ENCODE results near the gene CSMD2. TPM values are rescaled to one million over a fixed set of nuclear protein-coding genes. Genes with fewer than 3 reads are reported as not detected.

CSMD2 gene
- polyA plus RNA-seq, 1 experiment = 1.8 TPM

DNA sequence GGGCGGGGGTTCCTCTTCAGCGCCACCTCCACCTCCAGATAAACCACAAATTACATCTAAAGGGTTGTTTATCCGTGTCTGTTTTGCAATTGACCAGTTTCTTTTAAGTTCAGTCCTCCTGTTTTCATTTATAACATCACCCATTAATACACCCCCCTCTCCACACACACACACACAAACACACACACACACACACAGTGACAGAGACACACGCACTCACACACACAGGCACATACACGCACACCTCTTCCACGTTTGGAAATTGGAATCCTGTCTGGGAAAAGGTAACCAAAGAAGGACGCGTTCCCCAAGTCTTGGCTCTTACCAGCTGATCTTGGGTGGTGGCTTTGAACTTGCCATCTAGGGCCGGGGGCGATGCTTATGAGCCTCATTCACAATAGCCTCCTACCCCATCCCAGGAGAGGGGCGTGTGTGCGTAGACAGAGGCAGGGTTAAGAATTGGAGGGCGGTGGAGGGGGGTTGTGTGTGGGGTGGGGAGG lies 442 bp upstream of the CSMD2 start:
- H3K27me3 ChIP-seq (ENCODE audit: control insufficient read depth, insufficient read depth, low read length) = peaks cover 12% of the 10 kb centered on the region
- peak overlapping the region; percentile 62 for H3K4me3 ChIP-seq (ENCODE audit: low read depth, low read length)
- DNase-seq (ENCODE audit: low read depth) = no peak
- ChIA-PET CTCF (interaction anchor here (0.8 to 1.0 kb wide), 3 partner anchors 12 to 533 kb away, joined by 3 to 5 read pairs (median 5); no protein-coding TSS in a partner anchor), POLR2A (interaction anchor here (0.6 kb wide), 1 partner anchor 200 kb away, joined by 4 read pairs; no protein-coding TSS in a partner anchor)
- H3K36me3 ChIP-seq (ENCODE audit: control insufficient read depth, insufficient read depth, low read length) = no peaks in the 10 kb centered on the region
- TF ChIP-seq, protein P1, sequence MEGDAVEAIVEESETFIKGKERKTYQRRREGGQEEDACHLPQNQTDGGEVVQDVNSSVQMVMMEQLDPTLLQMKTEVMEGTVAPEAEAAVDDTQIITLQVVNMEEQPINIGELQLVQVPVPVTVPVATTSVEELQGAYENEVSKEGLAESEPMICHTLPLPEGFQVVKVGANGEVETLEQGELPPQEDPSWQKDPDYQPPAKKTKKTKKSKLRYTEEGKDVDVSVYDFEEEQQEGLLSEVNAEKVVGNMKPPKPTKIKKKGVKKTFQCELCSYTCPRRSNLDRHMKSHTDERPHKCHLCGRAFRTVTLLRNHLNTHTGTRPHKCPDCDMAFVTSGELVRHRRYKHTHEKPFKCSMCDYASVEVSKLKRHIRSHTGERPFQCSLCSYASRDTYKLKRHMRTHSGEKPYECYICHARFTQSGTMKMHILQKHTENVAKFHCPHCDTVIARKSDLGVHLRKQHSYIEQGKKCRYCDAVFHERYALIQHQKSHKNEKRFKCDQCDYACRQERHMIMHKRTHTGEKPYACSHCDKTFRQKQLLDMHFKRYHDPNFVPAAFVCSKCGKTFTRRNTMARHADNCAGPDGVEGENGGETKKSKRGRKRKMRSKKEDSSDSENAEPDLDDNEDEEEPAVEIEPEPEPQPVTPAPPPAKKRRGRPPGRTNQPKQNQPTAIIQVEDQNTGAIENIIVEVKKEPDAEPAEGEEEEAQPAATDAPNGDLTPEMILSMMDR (IDR thresholded peaks at IDR 0.05; ENCODE audit: insufficient read depth, low read depth, low read length) = no peak

DNA sequence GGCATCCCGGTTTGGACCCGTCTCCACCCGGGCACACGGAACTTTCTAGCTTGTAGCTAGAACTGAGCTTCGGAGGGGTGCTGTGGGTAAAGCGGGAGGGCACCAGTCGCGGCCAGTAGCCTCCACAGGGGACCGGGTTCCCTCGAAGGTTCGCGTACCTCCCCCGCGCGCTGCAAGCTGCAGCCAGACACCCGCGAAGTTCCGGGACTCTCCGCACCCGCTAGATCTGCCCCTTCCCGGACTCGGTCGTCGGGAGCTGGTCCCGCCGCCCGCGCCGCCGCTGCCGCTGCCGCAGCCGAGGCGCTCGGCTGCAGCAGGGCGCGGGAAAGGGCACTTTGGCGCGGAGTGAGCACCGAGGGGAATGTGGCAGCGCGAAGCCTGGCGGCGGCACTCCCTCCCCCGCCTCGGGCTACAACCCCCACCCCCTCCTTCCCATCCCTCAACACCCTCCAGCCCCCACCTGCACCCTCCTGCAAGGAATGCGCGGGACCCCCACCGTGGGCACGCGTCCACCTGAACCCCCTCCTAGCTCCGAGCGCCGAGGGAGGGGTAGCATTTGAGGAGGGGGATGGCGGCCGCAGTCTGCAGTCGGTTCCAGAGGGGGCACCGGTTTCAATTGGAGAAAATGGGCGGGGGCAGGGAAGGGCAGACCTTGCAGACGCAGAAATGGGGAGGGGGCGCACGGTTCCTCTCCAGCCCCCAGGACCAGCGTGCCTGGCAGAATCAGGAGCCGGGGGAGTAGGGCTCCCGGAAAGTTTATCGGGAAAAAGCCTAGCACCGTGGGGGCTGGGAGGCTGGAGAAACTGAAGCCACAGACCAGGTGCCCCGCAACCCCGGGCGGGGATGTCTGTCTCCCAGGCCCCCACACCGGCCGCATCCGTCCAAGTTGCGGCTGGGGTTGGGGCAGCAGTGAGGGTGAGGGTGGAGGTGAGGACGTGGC lies 968 bp downstream of the CSMD2 start:
- no peaks in the 10 kb centered on the region for H3K36me3 ChIP-seq (ENCODE audit: control insufficient read depth, insufficient read depth, low read length)
- TF ChIP-seq, protein P1 (IDR thresholded peaks at IDR 0.05; ENCODE audit: insufficient read depth, low read depth, low read length) = no peak
- H3K27me3 ChIP-seq (ENCODE audit: control insufficient read depth, insufficient read depth, low read length) = peaks cover 11% of the 10 kb centered on the region
- POLR2A ChIA-PET = no interaction called here
- peak overlapping the region; percentile 62 for H3K4me3 ChIP-seq (ENCODE audit: low read depth, low read length)
- CTCF ChIA-PET = interaction anchor here (0.6 to 5.6 kb wide), 58 partner anchors 9 to 541 kb away, joined by 3 to 70 read pairs (median 4); partner anchors contain the start of gene C1orf94
- DNase-seq (ENCODE audit: low read depth) = no peak

DNA sequence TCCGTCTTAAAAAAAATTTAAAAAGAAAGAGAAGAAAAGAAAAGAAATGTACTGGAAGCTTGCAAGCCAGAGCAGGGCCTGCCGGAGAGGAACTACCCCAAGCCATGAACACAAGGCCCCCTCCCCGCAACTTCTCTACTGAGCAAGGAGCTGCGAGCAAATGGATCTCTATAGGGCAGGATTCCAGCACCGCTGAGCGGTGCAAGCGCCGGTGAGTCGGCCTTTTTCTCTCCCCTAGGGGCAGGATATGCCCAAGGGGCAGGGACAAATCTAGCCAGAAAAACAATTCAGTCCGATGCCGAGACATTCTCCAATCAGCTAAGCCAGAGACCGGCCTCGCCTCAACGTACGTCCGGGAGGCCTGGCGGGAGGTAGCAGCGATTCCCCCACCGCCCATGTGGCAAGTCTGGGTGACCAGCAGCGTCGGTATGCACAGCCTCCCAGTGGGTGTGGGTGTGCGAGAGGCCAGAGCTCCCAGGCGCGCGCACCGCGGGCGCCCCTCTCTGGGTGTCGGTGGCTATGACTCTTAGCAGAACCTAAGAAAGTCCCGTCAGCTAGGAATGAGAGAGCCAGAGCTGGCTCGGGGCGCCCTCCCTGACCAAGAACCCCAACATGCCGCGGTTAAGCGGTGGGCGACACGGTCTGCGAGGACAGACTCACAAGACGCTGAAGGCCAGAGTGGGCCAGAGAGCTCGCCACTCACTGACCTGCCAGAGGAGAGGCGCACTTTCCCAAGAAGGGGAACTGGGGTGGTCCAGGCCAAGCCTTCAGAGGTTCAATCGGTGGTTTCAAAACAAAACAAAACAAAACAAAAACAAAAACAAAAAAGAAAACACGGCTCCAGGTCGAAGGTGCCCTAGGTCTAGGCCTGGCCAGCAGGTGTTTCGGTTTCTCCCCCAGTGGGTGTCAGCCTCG lies 1.9 kb downstream of the CSMD2 start:
- CTCF ChIA-PET = interaction anchor here (0.6 to 5.6 kb wide), 63 partner anchors 9 to 540 kb away, joined by 3 to 70 read pairs (median 4); partner anchors contain the start of gene C1orf94
- Histone ChIP-seq H3K27me3 (ENCODE audit: control insufficient read depth, insufficient read depth, low read length) (peaks cover 11% of the 10 kb centered on the region), H3K4me3 (ENCODE audit: low read depth, low read length) (peak overlapping the region; percentile 62), H3K36me3 (ENCODE audit: control insufficient read depth, insufficient read depth, low read length) (no peaks in the 10 kb centered on the region)
- TF ChIP-seq, protein P1 (IDR thresholded peaks at IDR 0.05; ENCODE audit: insufficient read depth, low read depth, low read length) = peak; percentile 93
- DNase-seq (ENCODE audit: low read depth) = peak; percentile 77
- POLR2A ChIA-PET = no interaction called here

DNA sequence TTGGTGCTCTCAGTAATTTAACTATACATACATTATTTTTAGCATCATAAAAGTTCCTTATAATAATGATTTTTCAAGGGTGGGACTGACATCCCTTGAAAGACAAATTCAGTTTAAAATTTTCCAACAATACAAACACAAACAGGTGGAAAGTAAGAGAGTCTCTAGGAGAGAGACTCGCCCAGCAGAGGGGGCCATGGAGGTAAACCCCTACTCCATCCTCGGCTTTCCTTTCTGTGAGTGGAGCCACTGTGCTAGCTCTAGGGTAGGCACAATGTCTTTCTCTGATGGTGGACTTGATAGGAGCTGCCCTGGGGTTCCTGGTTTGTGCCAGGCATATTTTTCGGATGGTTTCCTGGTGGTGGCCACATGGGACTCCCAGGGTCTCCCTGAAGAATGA lies 8.3 kb downstream of the CSMD2 start:
- CTCF ChIA-PET = no interaction called here
- TF ChIP-seq, protein P1 (IDR thresholded peaks at IDR 0.05; ENCODE audit: insufficient read depth, low read depth, low read length) = no peak

More for the DNA sequence above, 8.3 kb downstream of the CSMD2 start:
- H3K27me3 ChIP-seq (ENCODE audit: control insufficient read depth, insufficient read depth, low read length) = no peaks in the 10 kb centered on the region
- DNase-seq (ENCODE audit: low read depth) = no peak
- POLR2A ChIA-PET = no interaction called here
- H3K4me3 ChIP-seq (ENCODE audit: low read depth, low read length) = no peak overlapping the region
- no peaks in the 10 kb centered on the region for H3K36me3 ChIP-seq (ENCODE audit: control insufficient read depth, insufficient read depth, low read length)

All from BJ (cell line).